Testis (tissue), 2 donors: Measurements from ENCODE around the gene SLC38A2.

Experiments
- CTCF ChIP-seq, 3 experiments: fragments of 450-650 bp in 2 of 3; fragments of 200-600 bp in 1 of 3; sonication (generic) in 1 of 3; IDR thresholded peaks; one replicate each; pipeline ENCODE4 v1.5.1; 2016 to 2019; ENCODE audit warnings: antibody characterized with exemption in 3 of 3, mild to moderate bottlenecking in 2 of 3, moderate library complexity in 1 of 3
- POLR2A ChIP-seq: fragments of 450-650 bp; IDR thresholded peaks from one replicate; pipeline ENCODE4 v1.6.1; 2017; ENCODE audit warnings: antibody characterized with exemption, mild to moderate bottlenecking, moderate library complexity

- TF ChIP-seq CTCF (IDR thresholded peaks at IDR 0.05) (no peak), POLR2A (no peak)
These were observed 29.9 kb upstream of the SLC38A2 start for GRCh38 chr12:46402451-46402850.
